Esophagus squamous epithelium (tissue), 4 donors: ENCODE results near the gene CCKAR.

Experiments used
- CTCF ChIP-seq, 6 experiments: fragments of 450-650 bp in 4 of 6; fragments of 200-600 bp in 2 of 6; sonication (generic) in 2 of 6; IDR thresholded peaks; one replicate each; pipeline ENCODE4 v1.5.1; 2016 to 2019; ENCODE audit warnings: antibody characterized with exemption in 6 of 6, mild to moderate bottlenecking in 4 of 6, moderate library complexity in 4 of 6
- POLR2A ChIP-seq, 4 donors: fragments of 450-650 bp; IDR thresholded peaks; one replicate each; pipeline ENCODE4 v1.6.1; 2017; ENCODE audit warnings: antibody characterized with exemption in 4 of 4, mild to moderate bottlenecking in 4 of 4, moderate library complexity in 3 of 4

- TF ChIP-seq POLR2A (IDR thresholded peaks at IDR 0.05), result no peak
- TF ChIP-seq CTCF (IDR thresholded peaks at IDR 0.05), result no peak
Measured at GRCh38 chr4:26462874-26463273, 27.4 kb downstream of the CCKAR start.
